ENCODE results near the gene CHAMP1. TPM values are rescaled to one million over a fixed set of nuclear protein-coding genes. Genes with fewer than 3 reads are reported as not detected.

CHAMP1 gene
- total RNA-seq, 2 donors from 2014 or later: 34.6 to 36.1 TPM

GRCh38 chr13:114318624-114319023, 4.3 kb downstream of the CHAMP1 start:
- no peak for DNase-seq
- Mint-ChIP-seq H3K4me3 (no peak overlapping the region), H3K4me1 (peaks cover 13% of the 10 kb centered on the region), H3K27ac (no peak overlapping the region), H3K36me3 (ENCODE audit: low read depth) (peaks cover 42% of the 10 kb centered on the region), H3K9me3 (no peaks in the 10 kb centered on the region), H3K27me3 (ENCODE audit: insufficient read depth) (no peaks in the 10 kb centered on the region)
- Histone ChIP-seq H3K4me1 (ENCODE audit: control insufficient read depth, insufficient read depth, low read length) (no peaks in the 10 kb centered on the region), H3K36me3 (ENCODE audit: control insufficient read depth, insufficient read depth, low read length) (peaks cover 34% of the 10 kb centered on the region), H3K4me3 (ENCODE audit: low read length) (no peak overlapping the region), H3K9ac (ENCODE audit: extremely low read depth, low read length, poor library complexity, severe bottlenecking) (no peak overlapping the region), H3K27me3 (ENCODE audit: control insufficient read depth, insufficient read depth, low read length, poor library complexity, severe bottlenecking) (no peaks in the 10 kb centered on the region), H3K27ac (ENCODE audit: low read depth, low read length) (no peak overlapping the region), H3K9me3 (ENCODE audit: control insufficient read depth, low read length) (no peaks in the 10 kb centered on the region)
- TF ChIP-seq, protein P1, sequence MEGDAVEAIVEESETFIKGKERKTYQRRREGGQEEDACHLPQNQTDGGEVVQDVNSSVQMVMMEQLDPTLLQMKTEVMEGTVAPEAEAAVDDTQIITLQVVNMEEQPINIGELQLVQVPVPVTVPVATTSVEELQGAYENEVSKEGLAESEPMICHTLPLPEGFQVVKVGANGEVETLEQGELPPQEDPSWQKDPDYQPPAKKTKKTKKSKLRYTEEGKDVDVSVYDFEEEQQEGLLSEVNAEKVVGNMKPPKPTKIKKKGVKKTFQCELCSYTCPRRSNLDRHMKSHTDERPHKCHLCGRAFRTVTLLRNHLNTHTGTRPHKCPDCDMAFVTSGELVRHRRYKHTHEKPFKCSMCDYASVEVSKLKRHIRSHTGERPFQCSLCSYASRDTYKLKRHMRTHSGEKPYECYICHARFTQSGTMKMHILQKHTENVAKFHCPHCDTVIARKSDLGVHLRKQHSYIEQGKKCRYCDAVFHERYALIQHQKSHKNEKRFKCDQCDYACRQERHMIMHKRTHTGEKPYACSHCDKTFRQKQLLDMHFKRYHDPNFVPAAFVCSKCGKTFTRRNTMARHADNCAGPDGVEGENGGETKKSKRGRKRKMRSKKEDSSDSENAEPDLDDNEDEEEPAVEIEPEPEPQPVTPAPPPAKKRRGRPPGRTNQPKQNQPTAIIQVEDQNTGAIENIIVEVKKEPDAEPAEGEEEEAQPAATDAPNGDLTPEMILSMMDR (conservative IDR thresholded peaks at IDR 0.05): no peak
- 100% methylated on average over 1 of the region's 1 CpG; no CpG with 5 or more reads in 1 of the 2 experiments for WGBS, 2 experiments (ENCODE audit: insufficient coverage in 1 of 2, insufficient read length in 1 of 2)

- DNase-seq: no peak
- H3K4me1 ChIP-seq (ENCODE audit: control insufficient read depth, insufficient read depth, low read length): no peaks in the 10 kb centered on the region
Measured at GRCh38 chr13:114319441-114319913, 5.2 kb downstream of the CHAMP1 start.

GRCh38 chr13:114320065-114320464, 5.8 kb downstream of the CHAMP1 start:
- no peak overlapping the region for H3K27ac Mint-ChIP-seq
- Histone ChIP-seq H3K36me3 (ENCODE audit: control insufficient read depth, insufficient read depth, low read length) (peaks cover 49% of the 10 kb centered on the region), H3K9ac (ENCODE audit: extremely low read depth, low read length, poor library complexity, severe bottlenecking) (no peak overlapping the region), H3K27me3 (ENCODE audit: control insufficient read depth, insufficient read depth, low read length, poor library complexity, severe bottlenecking) (no peaks in the 10 kb centered on the region), H3K4me1 (ENCODE audit: control insufficient read depth, insufficient read depth, low read length) (no peaks in the 10 kb centered on the region), H3K27ac (ENCODE audit: low read depth, low read length) (no peak overlapping the region), H3K9me3 (ENCODE audit: control insufficient read depth, low read length) (no peaks in the 10 kb centered on the region), H3K4me3 (ENCODE audit: low read length) (no peak overlapping the region)
- H3K36me3 Mint-ChIP-seq (ENCODE audit: low read depth): peaks cover 56% of the 10 kb centered on the region
- DNase-seq: no peak
- H3K4me1 Mint-ChIP-seq: peaks cover 10% of the 10 kb centered on the region
- no peaks in the 10 kb centered on the region for H3K9me3 Mint-ChIP-seq
- H3K27me3 Mint-ChIP-seq (ENCODE audit: insufficient read depth): no peaks in the 10 kb centered on the region
- TF ChIP-seq, protein P1 (conservative IDR thresholded peaks at IDR 0.05): no peak
- H3K4me3 Mint-ChIP-seq: no peak overlapping the region

More at GRCh38 chr13:114319441-114319913, 5.2 kb downstream of the CHAMP1 start:
- H3K4me1 Mint-ChIP-seq: peaks cover 13% of the 10 kb centered on the region
- H3K9me3 Mint-ChIP-seq: no peaks in the 10 kb centered on the region
- H3K9ac ChIP-seq (ENCODE audit: extremely low read depth, low read length, poor library complexity, severe bottlenecking): no peak overlapping the region
- no peak overlapping the region for H3K4me3 ChIP-seq (ENCODE audit: low read length)
- 95 to 97% methylated on average over 3 of the region's 3 CpGs for WGBS, 2 experiments (ENCODE audit: insufficient coverage in 1 of 2, insufficient read length in 1 of 2)
- H3K9me3 ChIP-seq (ENCODE audit: control insufficient read depth, low read length): no peaks in the 10 kb centered on the region
- no peak overlapping the region for H3K27ac Mint-ChIP-seq
- H3K4me3 Mint-ChIP-seq: no peak overlapping the region
- H3K36me3 ChIP-seq (ENCODE audit: control insufficient read depth, insufficient read depth, low read length): peaks cover 43% of the 10 kb centered on the region
- TF ChIP-seq, protein P1 (conservative IDR thresholded peaks at IDR 0.05): no peak
- H3K27me3 Mint-ChIP-seq (ENCODE audit: insufficient read depth): no peaks in the 10 kb centered on the region
- H3K27me3 ChIP-seq (ENCODE audit: control insufficient read depth, insufficient read depth, low read length, poor library complexity, severe bottlenecking): no peaks in the 10 kb centered on the region
- H3K36me3 Mint-ChIP-seq (ENCODE audit: low read depth): peaks cover 50% of the 10 kb centered on the region
- no peak overlapping the region for H3K27ac ChIP-seq (ENCODE audit: low read depth, low read length)
